ENCODE results near the gene FRMPD1.

FRMPD1 gene

DNA sequence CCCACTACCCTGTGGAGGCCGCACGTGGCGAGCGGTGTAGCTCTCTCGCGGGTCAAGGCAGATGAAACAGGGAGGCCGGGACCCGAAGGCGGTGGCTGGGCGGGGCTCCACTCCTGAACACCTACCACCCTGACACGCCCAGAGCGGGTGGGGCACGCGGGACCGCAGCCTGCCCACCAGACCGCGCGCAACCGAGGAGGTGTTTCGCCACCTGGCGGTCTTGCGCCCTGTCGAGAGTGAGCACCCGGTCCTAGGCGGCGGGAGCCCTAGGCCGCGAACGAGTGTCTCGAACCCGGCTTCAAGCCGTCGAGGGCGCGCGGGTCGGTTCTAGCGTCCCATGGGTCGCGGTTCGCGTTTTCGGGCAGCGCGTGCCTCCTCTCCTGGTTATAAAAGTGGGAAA, 136.3 kb downstream of the FRMPD1 start:
- DNase-seq, result no peak

DNA sequence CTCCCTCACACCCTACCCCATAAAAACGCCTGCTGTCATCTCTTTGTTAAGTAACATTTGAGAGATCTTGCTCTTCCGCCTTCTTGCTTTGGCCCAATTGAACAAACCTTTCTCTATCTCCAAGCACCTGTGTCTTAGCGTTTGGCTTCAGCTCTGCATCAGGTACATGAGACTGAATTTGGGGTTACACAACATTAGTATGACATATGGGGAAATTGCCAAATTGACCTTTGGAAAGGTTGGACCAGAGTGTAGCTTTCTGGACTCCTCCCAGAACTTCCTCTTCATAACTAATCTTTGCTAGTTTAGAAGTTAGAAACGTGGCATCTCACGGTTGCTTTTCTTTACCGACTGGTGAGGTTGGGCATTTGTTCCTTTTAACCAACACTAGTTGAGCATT, 137.6 kb downstream of the FRMPD1 start:
- DNase-seq, result no peak

DNA sequence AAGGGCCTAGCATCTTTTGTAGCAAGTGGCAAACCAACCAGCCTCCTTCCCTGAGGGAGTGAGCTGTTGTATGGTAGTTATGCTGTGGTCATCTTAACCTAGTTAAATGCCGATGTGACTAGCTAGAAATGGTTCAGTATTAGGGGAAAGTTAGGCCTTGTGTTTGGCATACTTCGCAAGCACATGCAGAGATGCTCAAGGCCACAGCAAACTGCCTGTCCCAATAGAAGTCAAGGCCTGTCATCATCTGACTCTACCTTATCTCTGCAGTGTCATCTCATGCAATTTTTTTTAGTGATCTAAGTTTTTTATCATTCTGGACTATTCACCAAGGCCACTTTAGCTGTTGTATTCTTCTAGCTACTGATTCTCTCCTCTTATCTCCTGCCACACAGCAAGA, 139.3 kb downstream of the FRMPD1 start:
- no peak for DNase-seq

DNA sequence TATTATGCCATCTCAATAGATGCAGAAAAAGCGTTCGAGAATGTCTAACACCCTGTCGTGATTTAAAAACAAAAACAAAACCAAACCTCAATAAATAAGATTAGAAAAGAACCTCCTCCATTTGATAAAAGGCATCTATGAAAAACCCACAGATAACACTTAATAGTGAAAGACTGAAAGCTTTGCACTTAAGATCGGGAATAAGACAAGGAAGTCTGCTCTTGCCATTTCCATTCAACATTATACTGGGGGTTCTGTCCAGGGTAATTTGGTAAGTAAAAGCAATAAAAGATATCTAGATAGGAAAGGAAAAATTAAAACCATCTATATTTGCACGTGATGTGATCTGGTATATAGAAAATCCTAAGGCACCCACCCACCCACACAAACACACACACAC, 141.4 kb downstream of the FRMPD1 start:
- DNase-seq, result no peak

DNA sequence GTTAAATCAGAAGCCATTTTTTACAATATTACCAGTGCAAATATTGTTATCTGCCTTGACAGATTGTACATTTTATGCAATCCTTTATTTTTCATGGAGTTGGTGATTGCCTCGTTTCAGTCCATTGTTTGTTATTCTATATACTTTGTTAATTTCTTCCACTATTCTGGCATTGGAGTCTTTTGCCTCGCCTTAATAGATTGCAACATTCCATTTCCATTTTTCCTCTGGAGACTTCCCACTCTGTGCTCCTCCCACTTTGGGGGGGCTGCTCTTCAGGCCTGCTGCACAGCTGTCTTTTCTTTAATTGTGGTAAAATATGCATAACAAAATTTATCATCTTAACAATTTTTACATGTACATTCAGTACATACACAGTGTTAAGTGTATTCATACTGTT, 145.5 kb downstream of the FRMPD1 start:
- DNase-seq, result no peak
